ENCODE results near the gene TMEM192.

DNA sequence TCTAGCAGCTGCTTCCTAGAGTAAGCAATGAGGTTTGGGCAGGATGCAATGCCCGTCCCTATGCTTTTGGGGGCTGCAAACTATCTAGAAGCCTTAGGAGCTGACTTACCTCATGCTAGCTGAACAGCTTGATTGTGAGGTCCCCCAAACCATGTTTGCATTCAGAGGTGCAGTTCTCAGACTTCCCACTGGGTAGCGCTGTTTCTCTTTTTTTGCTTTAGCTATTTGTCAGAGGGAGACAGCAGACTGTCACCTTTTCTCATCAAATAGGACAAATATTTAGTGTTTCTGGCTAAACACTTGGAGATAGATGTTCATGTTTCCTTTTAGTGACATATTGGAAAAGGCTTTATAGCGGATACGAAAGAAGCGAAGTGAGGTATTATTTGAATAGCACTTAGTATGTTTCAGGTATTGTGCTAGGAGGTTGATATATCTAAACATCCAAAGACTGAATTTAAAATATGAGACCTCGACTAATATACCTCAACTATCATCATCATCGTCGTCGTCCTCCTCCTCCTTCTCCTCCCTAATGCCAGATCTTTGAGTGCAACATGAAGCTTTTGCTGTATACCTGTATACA lies 18.7 kb upstream of the TMEM192 start:
- TF ChIP-seq, protein P1, sequence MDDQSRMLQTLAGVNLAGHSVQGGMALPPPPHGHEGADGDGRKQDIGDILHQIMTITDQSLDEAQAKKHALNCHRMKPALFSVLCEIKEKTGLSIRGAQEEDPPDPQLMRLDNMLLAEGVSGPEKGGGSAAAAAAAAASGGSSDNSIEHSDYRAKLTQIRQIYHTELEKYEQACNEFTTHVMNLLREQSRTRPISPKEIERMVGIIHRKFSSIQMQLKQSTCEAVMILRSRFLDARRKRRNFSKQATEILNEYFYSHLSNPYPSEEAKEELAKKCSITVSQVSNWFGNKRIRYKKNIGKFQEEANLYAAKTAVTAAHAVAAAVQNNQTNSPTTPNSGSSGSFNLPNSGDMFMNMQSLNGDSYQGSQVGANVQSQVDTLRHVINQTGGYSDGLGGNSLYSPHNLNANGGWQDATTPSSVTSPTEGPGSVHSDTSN (IDR thresholded peaks at IDR 0.05), result no peak
- TF ChIP-seq, protein P2, sequence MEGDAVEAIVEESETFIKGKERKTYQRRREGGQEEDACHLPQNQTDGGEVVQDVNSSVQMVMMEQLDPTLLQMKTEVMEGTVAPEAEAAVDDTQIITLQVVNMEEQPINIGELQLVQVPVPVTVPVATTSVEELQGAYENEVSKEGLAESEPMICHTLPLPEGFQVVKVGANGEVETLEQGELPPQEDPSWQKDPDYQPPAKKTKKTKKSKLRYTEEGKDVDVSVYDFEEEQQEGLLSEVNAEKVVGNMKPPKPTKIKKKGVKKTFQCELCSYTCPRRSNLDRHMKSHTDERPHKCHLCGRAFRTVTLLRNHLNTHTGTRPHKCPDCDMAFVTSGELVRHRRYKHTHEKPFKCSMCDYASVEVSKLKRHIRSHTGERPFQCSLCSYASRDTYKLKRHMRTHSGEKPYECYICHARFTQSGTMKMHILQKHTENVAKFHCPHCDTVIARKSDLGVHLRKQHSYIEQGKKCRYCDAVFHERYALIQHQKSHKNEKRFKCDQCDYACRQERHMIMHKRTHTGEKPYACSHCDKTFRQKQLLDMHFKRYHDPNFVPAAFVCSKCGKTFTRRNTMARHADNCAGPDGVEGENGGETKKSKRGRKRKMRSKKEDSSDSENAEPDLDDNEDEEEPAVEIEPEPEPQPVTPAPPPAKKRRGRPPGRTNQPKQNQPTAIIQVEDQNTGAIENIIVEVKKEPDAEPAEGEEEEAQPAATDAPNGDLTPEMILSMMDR (IDR thresholded peaks at IDR 0.05), result peak; percentile 77
- TF ChIP-seq, protein P3, sequence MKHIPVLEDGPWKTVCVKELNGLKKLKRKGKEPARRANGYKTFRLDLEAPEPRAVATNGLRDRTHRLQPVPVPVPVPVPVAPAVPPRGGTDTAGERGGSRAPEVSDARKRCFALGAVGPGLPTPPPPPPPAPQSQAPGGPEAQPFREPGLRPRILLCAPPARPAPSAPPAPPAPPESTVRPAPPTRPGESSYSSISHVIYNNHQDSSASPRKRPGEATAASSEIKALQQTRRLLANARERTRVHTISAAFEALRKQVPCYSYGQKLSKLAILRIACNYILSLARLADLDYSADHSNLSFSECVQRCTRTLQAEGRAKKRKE (CRISPR knock-in tag; IDR thresholded peaks at IDR 0.05; ENCODE audit: low read depth), result no peak
- TF ChIP-seq RAD21 (conservative IDR thresholded peaks at IDR 0.05 in 1 of 2, IDR thresholded peaks at IDR 0.05 in 1 of 2) (peak; percentile 82 to 86), POLR2A (IDR thresholded peaks at IDR 0.05; ENCODE audit: low read length) (no peak), EP300 (IDR thresholded peaks at IDR 0.05) (no peak), MYC (IDR thresholded peaks at IDR 0.05; ENCODE audit: borderline replicate concordance, low read length) (no peak), ZSCAN20 (CRISPR knock-in tag; IDR thresholded peaks at IDR 0.05) (no peak), RCOR1 (IDR thresholded peaks at IDR 0.05; ENCODE audit: low read depth, low read length) (no peak), RNF2 (IDR thresholded peaks at IDR 0.05; ENCODE audit: borderline replicate concordance, low read depth) (no peak), CHD4 (IDR thresholded peaks at IDR 0.05; ENCODE audit: borderline replicate concordance) (no peak)
- TF ChIP-seq, protein P4, sequence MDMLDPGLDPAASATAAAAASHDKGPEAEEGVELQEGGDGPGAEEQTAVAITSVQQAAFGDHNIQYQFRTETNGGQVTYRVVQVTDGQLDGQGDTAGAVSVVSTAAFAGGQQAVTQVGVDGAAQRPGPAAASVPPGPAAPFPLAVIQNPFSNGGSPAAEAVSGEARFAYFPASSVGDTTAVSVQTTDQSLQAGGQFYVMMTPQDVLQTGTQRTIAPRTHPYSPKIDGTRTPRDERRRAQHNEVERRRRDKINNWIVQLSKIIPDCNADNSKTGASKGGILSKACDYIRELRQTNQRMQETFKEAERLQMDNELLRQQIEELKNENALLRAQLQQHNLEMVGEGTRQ (IDR thresholded peaks at IDR 0.05), result no peak

Measured in A549 (cell line).